H9 (cell line): Measurements from ENCODE around the gene CBFA2T2. TPM values are rescaled to one million over a fixed set of nuclear protein-coding genes. Genes with fewer than 3 reads are reported as not detected.

ENCODE experiments used
- DNase-seq: peaks from one replicate; pipeline ENCODE4 v3.0.0-alpha.2; 2017
- H2AFZ ChIP-seq: one replicate; pipeline ENCODE4 v1.6.1; 2013; ENCODE audit warnings: mild to moderate bottlenecking, low read length, control low read depth, moderate library complexity
- H2AK5ac ChIP-seq: 2 replicates; pipeline ENCODE4 v1.6.1; 2013; ENCODE audit warnings: low read length, control low read depth, mixed read lengths; ENCODE audit not compliant: insufficient read length
- H2BK120ac ChIP-seq: one replicate; pipeline ENCODE4 v1.6.1; 2013; ENCODE audit warnings: low read depth, mild to moderate bottlenecking, low read length, control low read depth, inconsistent platforms; ENCODE audit not compliant: poor library complexity, severe bottlenecking
- H2BK12ac ChIP-seq: 2 replicates; pipeline ENCODE4 v1.6.1; 2013; ENCODE audit warnings: low read length, control low read depth, mixed read lengths, low read depth; ENCODE audit not compliant: insufficient read length
- H2BK15ac ChIP-seq: 2 replicates; pipeline ENCODE4 v1.6.1; 2013; ENCODE audit warnings: low read depth, low read length, control low read depth
- H2BK20ac ChIP-seq: one replicate; pipeline ENCODE4 v1.6.1; 2013; ENCODE audit warnings: low read depth, mild to moderate bottlenecking, low read length, control low read depth, inconsistent platforms; ENCODE audit not compliant: poor library complexity, severe bottlenecking
- H2BK5ac ChIP-seq: 2 replicates; pipeline ENCODE4 v1.6.1; 2013; ENCODE audit warnings: low read length, control low read depth, mixed read lengths; ENCODE audit not compliant: insufficient read length
- H3K14ac ChIP-seq: 2 replicates; pipeline ENCODE4 v1.6.1; 2013; ENCODE audit warnings: low read length, control low read depth; ENCODE audit not compliant: insufficient read depth
- H3K18ac ChIP-seq: 2 replicates; pipeline ENCODE4 v1.6.1; 2013; ENCODE audit warnings: low read depth, mild to moderate bottlenecking, mixed read lengths, low read length, control low read depth; ENCODE audit not compliant: insufficient read length
- H3K23ac ChIP-seq: 2 replicates; pipeline ENCODE4 v1.6.1; 2013; ENCODE audit warnings: low read length, control low read depth, mixed read lengths, low read depth; ENCODE audit not compliant: insufficient read length
- H3K23me2 ChIP-seq: 2 replicates; pipeline ENCODE4 v1.6.1; 2013; ENCODE audit warnings: low read depth, mild to moderate bottlenecking, mixed read lengths, low read length, control low read depth; ENCODE audit not compliant: insufficient read length, poor library complexity, severe bottlenecking
- H3K27ac ChIP-seq: 2 replicates; pipeline ENCODE4 v1.5.1; 2013; ENCODE audit warnings: low read length, control low read depth, mixed read lengths, low read depth; ENCODE audit not compliant: insufficient read length
- H3K27me3 ChIP-seq: 2 replicates; pipeline ENCODE4 v1.6.1; 2013; ENCODE audit warnings: low read length, control low read depth, inconsistent platforms; ENCODE audit not compliant: insufficient read depth
- H3K4ac ChIP-seq: 2 replicates; pipeline ENCODE4 v1.6.1; 2013; ENCODE audit warnings: low read depth, mild to moderate bottlenecking, control low read depth, inconsistent platforms, low read length, moderate library complexity
- H3K4me1 ChIP-seq: 2 replicates; pipeline ENCODE4 v1.6.1; 2013; ENCODE audit warnings: low read length, control low read depth, inconsistent platforms; ENCODE audit not compliant: insufficient read depth
- H3K4me2 ChIP-seq: 2 replicates; pipeline ENCODE4 v1.6.1; 2013; ENCODE audit warnings: low read length, control low read depth, mixed read lengths; ENCODE audit not compliant: insufficient read length, insufficient read depth
- H3K56ac ChIP-seq: 2 replicates; pipeline ENCODE4 v1.6.1; 2013; ENCODE audit warnings: low read depth, mild to moderate bottlenecking, mixed read lengths, low read length, control low read depth; ENCODE audit not compliant: insufficient read length
- H3K79me1 ChIP-seq: 2 replicates; pipeline ENCODE4 v1.6.1; 2013; ENCODE audit warnings: low read depth, mild to moderate bottlenecking, moderate library complexity, low read length, control low read depth, inconsistent platforms; ENCODE audit not compliant: insufficient read depth, poor library complexity, severe bottlenecking
- H3K79me2 ChIP-seq: 2 replicates; pipeline ENCODE4 v1.6.1; 2013; ENCODE audit warnings: low read length, control low read depth, inconsistent platforms; ENCODE audit not compliant: insufficient read depth
- H3K9ac ChIP-seq: 2 replicates; pipeline ENCODE4 v1.6.1; 2013; ENCODE audit warnings: low read length, control low read depth, mixed read lengths; ENCODE audit not compliant: insufficient read length; ENCODE audit errors: extremely low read depth
- H3K9me3 ChIP-seq: one replicate; pipeline ENCODE4 v1.6.1; 2013; ENCODE audit warnings: low read depth, low read length, inconsistent platforms; ENCODE audit not compliant: control insufficient read depth
- H3T11ph ChIP-seq: one replicate; pipeline ENCODE4 v1.6.1; 2013; ENCODE audit warnings: mild to moderate bottlenecking, low read length, control low read depth, inconsistent platforms
- H4K20me1 ChIP-seq: one replicate; pipeline ENCODE4 v1.6.1; 2013; ENCODE audit not compliant: control insufficient read depth, insufficient read length, insufficient read depth
- H4K5ac ChIP-seq: 2 replicates; pipeline ENCODE4 v1.6.1; 2013; ENCODE audit warnings: low read depth, mild to moderate bottlenecking, mixed read lengths, low read length, control low read depth; ENCODE audit not compliant: insufficient read length
- H4K8ac ChIP-seq: replicated peaks from 2 replicates; pipeline ENCODE4 v1.6.1; 2013; ENCODE audit warnings: low read length, control low read depth, mixed read lengths, low read depth; ENCODE audit not compliant: insufficient read length
- H4K91ac ChIP-seq: 2 replicates; pipeline ENCODE4 v1.6.1; 2013; ENCODE audit warnings: low read depth, mild to moderate bottlenecking, moderate library complexity, mixed read lengths, low read length, control low read depth; ENCODE audit not compliant: insufficient read length
- H3K27ac Mint-ChIP-seq, 3 experiments: 2 replicates in 2 of 3; 3 replicates in 1 of 3; pipeline ENCODE4 v1.8.0; 2020 to 2021; ENCODE audit warnings: mixed read lengths in 3 of 3, mild to moderate bottlenecking in 1 of 3, moderate library complexity in 1 of 3
- H3K27me3 Mint-ChIP-seq: 2 replicates; pipeline ENCODE4 v1.8.0; 2021; ENCODE audit warnings: low read depth, mild to moderate bottlenecking, moderate library complexity, mixed read lengths
- H3K36me3 Mint-ChIP-seq, 3 experiments: 2 replicates in 2 of 3; 3 replicates in 1 of 3; pipeline ENCODE4 v1.8.0; 2020 to 2021; ENCODE audit warnings: low read depth in 3 of 3, mixed read lengths in 3 of 3; ENCODE audit not compliant: insufficient read depth in 1 of 3
- H3K4me1 Mint-ChIP-seq, 2 experiments: 2 replicates each; pipeline ENCODE4 v1.8.0; 2020; ENCODE audit warnings: mixed read lengths in 2 of 2
- H3K4me3 Mint-ChIP-seq, 2 experiments: 2 replicates in 1 of 2; 3 replicates in 1 of 2; pipeline ENCODE4 v1.8.0; 2020 to 2021; ENCODE audit warnings: mild to moderate bottlenecking in 2 of 2, mixed read lengths in 2 of 2, moderate library complexity in 1 of 2
- H3K9me3 Mint-ChIP-seq, 2 experiments: 2 replicates in 1 of 2; 3 replicates in 1 of 2; pipeline ENCODE4 v1.8.0; 2020; ENCODE audit warnings: mild to moderate bottlenecking in 2 of 2, mixed read lengths in 2 of 2, moderate library complexity in 1 of 2
- WGBS: extraction: QIAGEN DNeasy Blood & Tissue Kit; methylation state at CpG from one replicate; pipeline ENCODE4 v1.1.7; 2013; ENCODE audit warnings: missing lambda C conversion rate, low lambda C conversion rate, mixed read lengths; ENCODE audit not compliant: insufficient read length; ENCODE audit errors: extremely low coverage; 5-methylcytosine and 5-hydroxymethylcytosine counted together
- total RNA-seq: library from RNA; stranded (reverse); gene quantifications from 2 replicates; pipeline ENCODE4 v1.2.1, GENCODE V29; 2021
- TF ChIP-seq, protein P1 (sequence below): fragments of 200-600 bp; sonication (generic); conservative IDR thresholded peaks from 3 replicates; pipeline ENCODE4 v1.8.0; 2021; ENCODE audit warnings: antibody characterized with exemption, mild to moderate bottlenecking

CBFA2T2 gene
- total RNA-seq, 1 experiment from 2014 or later: 11.2 TPM

DNA sequence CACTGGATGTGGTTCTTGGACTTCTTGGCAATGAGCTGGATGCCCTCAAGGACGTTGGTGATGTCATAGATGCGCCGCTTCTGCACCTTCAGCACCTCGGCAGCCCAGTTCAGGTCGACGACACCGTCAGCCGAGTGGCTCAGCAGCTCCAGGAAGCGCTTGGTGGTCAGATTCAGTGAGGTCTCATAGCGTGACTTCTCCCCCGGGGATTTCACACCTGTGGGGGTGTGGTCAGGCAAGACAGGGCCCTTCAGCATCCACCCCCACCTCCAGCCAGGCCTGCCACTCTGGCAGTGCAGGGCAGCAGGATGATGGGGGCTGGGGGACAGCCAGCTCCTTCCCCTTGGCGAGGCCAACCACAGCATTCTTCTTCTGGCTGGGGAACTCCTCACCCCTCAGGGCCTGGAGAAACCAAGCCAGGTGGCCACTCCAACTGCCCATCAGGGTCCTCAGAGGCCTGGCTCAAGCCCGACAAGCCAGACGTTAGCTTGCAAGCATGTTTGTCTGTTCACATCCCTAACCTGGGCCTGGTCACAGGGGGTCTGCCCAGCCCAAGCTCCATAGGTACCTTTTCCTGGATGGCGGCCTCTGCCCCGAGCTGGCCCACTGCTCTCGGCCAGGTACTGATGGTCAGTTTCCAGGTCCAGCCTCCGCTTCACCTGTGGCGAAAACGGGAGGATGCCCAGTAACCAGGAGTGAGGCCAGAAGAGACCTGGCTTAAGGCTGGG, 190.0 kb downstream of the CBFA2T2 start:
- TF ChIP-seq, protein P1, sequence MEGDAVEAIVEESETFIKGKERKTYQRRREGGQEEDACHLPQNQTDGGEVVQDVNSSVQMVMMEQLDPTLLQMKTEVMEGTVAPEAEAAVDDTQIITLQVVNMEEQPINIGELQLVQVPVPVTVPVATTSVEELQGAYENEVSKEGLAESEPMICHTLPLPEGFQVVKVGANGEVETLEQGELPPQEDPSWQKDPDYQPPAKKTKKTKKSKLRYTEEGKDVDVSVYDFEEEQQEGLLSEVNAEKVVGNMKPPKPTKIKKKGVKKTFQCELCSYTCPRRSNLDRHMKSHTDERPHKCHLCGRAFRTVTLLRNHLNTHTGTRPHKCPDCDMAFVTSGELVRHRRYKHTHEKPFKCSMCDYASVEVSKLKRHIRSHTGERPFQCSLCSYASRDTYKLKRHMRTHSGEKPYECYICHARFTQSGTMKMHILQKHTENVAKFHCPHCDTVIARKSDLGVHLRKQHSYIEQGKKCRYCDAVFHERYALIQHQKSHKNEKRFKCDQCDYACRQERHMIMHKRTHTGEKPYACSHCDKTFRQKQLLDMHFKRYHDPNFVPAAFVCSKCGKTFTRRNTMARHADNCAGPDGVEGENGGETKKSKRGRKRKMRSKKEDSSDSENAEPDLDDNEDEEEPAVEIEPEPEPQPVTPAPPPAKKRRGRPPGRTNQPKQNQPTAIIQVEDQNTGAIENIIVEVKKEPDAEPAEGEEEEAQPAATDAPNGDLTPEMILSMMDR: no peak
- Histone ChIP-seq H3T11ph (no peak overlapping the region), H2AFZ (no peak overlapping the region), H4K20me1 (no peaks in the 10 kb centered on the region), H2AK5ac (no peak overlapping the region), H3K4me1 (no peaks in the 10 kb centered on the region), H3K27me3 (no peaks in the 10 kb centered on the region), H3K56ac (no peak overlapping the region), H4K91ac (no peak overlapping the region), H3K4ac (no peak overlapping the region), H2BK5ac (no peak overlapping the region), H2BK20ac (no peak overlapping the region), H3K9me3 (no peaks in the 10 kb centered on the region), H2BK120ac (no peak overlapping the region), H3K14ac (no peak overlapping the region), H3K79me2 (peaks cover 7% of the 10 kb centered on the region; the same call in 1 of the 2 replicates), H2BK12ac (no peak overlapping the region), H4K5ac (no peak overlapping the region), H4K8ac (no peak overlapping the region), H3K18ac (no peak overlapping the region), H2BK15ac (no peak overlapping the region), H3K9ac (no peak overlapping the region), H3K23me2 (peaks cover 7% of the 10 kb centered on the region), H3K23ac (no peak overlapping the region), H3K4me2 (no peak overlapping the region), H3K79me1 (no peaks in the 10 kb centered on the region), H3K27ac (no peak overlapping the region)
- WGBS: no CpG with 5 or more reads among the region's 20 CpGs
- no peak overlapping the region for H3K4me3 Mint-ChIP-seq
- H3K27ac Mint-ChIP-seq: 0 out of 7 replicates have a peak overlapping the region, but pooled peaks of 1 of the 3 experiments have one; percentile 60
- DNase-seq: no peak
- peaks cover 27 to 65% (median 41%) of the 10 kb centered on the region in 3 experiments; a peak in 6 of 7 replicates for H3K36me3 Mint-ChIP-seq
- H3K9me3 Mint-ChIP-seq: no peaks in the 10 kb centered on the region
- no peaks in the 10 kb centered on the region; the same call in 1 of the 2 replicates for H3K27me3 Mint-ChIP-seq
- peaks cover 25% of the 10 kb centered on the region in 2 experiments for H3K4me1 Mint-ChIP-seq
